SKM-1 (cell line): Measurements from ENCODE around the gene PHF1.
A peak's percentile ranks its signal among the peaks of the same experiment; 100 is the strongest.

ENCODE experiments used
- DNase-seq: peaks from one replicate; lab custom pipeline; 2025; ENCODE audit not compliant: unreplicated experiment; lab: John Stamatoyannopoulos, UW

The PHF1 gene

GRCh38 chr6:33453393-33454008, 42.7 kb downstream of the PHF1 start:
- DNase-seq: no peak

- DNase-seq: peak; percentile 95
Measured at GRCh38 chr6:33454009-33454946, 43.5 kb downstream of the PHF1 start, which contains the start of gene ZBTB9. Gene ZBTB9 (plus strand): TSS chr6:33454576. CDS start chr6:33455101, 525 bp downstream.

GRCh38 chr6:33455051-33455450, 44.2 kb downstream of the PHF1 start:
- DNase-seq: no peak

- DNase-seq: no peak
Measured at GRCh38 chr6:33456156-33456555, 45.3 kb downstream of the PHF1 start.

- DNase-seq: no peak
Measured at GRCh38 chr6:33458676-33459075, 47.9 kb downstream of the PHF1 start.

GRCh38 chr6:33459226-33459625, 48.4 kb downstream of the PHF1 start:
- DNase-seq: no peak
